C1 segment of cervical spinal cord (tissue), 14 donors: ENCODE data around the gene PRXL2B.

Source experiments
- DNase-seq, 14 donors: peaks; one replicate each; lab custom pipeline; 2025; lab: John Stamatoyannopoulos, UW

Gene PRXL2B

GRCh38 chr1:2633936-2634491, 47.4 kb downstream of the PRXL2B start:
- DNase-seq, result peak in 2 of 14 donors; percentile 18 to 29

DNA sequence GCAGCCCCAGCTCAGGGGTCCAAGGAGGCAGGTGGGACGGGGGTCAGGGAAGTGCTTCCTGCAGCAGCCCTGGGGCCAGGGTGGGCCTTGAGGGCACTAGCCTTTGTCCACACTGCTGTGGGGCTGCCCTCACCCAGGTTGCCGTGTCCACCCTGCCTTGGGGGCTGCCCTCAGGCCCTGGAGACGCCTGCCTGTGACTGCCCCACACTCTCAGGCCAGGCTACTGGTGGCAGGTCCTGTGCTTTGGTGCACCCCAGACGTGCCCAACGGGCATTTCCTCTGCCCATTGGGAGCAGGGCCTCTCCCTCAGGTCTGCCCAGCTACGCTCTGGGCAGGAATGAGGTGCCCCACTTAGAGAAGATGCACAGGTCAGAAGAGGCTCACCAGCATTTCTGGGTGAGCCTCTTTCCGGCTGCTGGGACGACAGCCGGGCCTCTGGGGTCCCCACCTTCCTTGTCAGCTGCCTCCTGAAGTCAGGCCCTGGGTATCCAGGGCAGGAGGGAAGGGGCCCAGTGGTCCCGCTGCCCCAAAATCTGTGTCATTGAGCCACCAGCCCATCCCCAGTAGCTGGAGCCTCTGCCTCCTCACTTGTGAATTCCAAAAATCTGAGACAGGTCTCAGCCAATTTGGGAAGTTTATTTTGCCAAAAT, 48.9 kb downstream of the PRXL2B start:
- DNase-seq, result no peak

DNA sequence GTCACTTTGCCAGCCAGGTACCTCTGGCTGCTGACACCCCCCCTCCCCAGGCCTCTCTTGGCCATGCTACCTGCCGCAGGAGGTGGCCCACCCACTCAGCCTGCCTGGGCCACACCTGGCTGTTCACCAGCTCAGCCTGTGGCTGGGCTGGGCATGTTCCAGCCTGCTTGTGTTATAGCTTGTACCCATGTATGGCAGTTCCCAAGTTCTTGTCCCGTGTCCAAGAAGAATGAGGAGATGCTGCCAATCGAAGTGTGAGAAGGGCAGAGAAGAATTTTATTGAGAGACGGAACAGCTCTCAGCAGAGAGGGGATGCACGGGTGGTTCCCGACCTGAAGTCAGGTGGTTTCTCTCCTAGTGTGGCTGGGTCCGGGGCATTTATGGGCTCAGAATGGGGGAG, 50.2 kb downstream of the PRXL2B start:
- no peak for DNase-seq

- DNase-seq, result no peak
These were observed 51.0 kb downstream of the PRXL2B start for GRCh38 chr1:2637442-2638145.

GRCh38 chr1:2638466-2639115, 52.0 kb downstream of the PRXL2B start:
- DNase-seq, result no peak

DNA sequence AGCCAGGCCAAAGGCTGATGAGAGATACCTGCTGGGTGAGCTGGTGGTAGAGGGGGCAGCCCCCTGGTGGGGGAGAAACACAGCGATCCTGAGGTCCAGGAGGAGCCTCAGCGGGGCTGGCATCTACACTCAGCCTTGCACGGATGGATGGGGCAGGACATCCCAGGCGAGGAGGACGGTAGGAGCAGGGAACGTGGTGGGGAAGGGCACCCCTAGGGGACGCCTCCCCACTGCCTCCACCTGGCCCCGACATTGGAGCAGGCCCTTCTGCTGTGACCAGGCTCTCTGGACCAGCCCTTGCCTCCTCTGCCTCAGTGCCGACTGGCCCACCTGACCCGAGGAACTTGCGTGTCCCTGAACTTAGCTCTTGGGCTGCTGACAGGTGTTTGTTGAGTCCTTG, 52.6 kb downstream of the PRXL2B start:
- DNase-seq, result no peak

GRCh38 chr1:2639607-2640521, 53.3 kb downstream of the PRXL2B start:
- no peak for DNase-seq

DNA sequence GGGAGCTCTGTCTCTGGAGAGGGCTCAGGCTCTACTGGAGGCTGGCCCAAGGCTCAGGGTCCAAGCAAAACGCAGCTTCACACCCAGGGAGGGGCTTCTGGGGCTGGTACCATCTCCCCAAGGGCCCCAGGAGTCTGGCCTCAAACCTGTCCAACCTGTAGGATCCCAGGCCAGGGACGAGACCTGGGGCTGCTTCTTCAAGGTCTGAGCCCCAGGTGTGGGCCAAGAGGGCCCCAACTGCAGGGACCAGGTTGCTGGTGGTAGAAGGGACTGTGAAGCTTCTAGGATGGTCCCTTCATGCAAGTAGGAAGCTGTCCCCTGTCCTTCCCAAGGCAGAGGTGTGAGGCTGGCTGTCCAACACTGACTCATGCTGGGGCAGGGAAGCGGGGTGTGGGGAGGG, 54.0 kb downstream of the PRXL2B start:
- no peak for DNase-seq
